GM19240 (cell line): ENCODE data around the gene GPS1.

Experiments
- DNase-seq: peaks from one replicate; pipeline ENCODE4 v3.0.0; 2011; ENCODE audit warnings: low spot score; ENCODE audit not compliant: insufficient read length

GPS1 gene

GRCh38 chr17:82014432-82014831, 37.3 kb upstream of the GPS1 start:
- DNase-seq: no peak

DNA sequence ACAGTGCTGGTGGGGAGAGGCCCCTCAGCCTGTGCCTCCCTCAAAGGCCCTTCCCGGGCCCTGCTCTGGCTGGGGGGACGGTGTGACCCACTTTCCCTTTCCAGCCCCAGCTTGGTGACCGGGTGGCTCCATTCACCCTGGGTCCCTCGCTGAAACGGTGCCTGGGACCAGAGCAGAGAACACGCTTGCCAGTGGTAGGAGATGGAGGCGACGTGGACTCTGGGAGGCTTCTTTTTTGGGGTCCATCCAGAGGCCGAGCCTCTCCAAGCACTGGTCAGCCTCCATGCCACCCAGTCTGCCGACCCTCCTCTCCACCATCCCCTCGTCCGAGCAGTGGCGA, 36.8 kb upstream of the GPS1 start:
- no peak for DNase-seq

GRCh38 chr17:82015311-82015971, 36.3 kb upstream of the GPS1 start:
- no peak for DNase-seq

- no peak for DNase-seq
Observed at GRCh38 chr17:82016061-82016874, 35.4 kb upstream of the GPS1 start.

GRCh38 chr17:82016875-82017459, 34.7 kb upstream of the GPS1 start:
- DNase-seq: no peak

DNA sequence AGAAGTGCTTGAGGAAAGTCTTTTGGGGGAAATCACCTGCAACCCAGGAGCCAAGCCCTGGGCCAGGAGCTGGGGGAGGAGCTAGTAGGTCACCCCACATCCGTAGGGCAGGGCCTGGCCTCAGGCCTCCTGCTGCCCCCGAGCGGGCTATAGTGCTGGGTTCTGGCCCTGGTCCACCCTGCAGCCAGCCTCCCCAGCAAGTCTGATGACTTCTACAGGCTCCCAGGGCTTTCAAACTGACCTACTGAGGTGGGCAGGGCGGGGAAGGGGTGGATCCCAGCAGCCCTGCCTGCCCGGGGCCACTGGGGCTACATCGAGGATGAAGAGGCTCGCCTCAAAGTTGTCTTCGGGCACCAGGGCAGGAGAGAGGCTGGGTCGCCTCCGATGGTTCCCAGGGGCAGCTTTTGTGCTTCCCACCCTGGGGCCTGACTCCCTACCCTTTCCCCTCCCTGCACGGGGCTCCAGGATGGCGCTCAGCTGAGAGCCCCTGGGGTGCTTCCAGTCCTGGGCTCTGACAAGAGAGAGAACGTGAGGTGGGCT, 34.0 kb upstream of the GPS1 start:
- no peak for DNase-seq

GRCh38 chr17:82018152-82018988, 33.3 kb upstream of the GPS1 start:
- no peak for DNase-seq

- no peak for DNase-seq
Observed at GRCh38 chr17:82018989-82019689, 32.6 kb upstream of the GPS1 start.

GRCh38 chr17:82019690-82020571, 31.8 kb upstream of the GPS1 start:
- DNase-seq: peak; percentile 66

GRCh38 chr17:82020572-82021106, 31.1 kb upstream of the GPS1 start:
- no peak for DNase-seq

- no peak for DNase-seq
Observed at GRCh38 chr17:82021107-82021899, 30.4 kb upstream of the GPS1 start.

- no peak for DNase-seq
Observed at GRCh38 chr17:82021900-82022309, 29.8 kb upstream of the GPS1 start.

GRCh38 chr17:82022310-82022980, 29.3 kb upstream of the GPS1 start, which contains the start of gene CENPX:
TSS of gene CENPX (minus strand) at chr17:82022878. CDS start at chr17:82022861, 17 bp downstream.
- no peak for DNase-seq

GRCh38 chr17:82022981-82023446, 28.7 kb upstream of the GPS1 start, which contains the start of gene LRRC45:
TSS of gene LRRC45 (plus strand) at chr17:82023305. CDS start at chr17:82023644, 339 bp downstream.
- DNase-seq: peak; percentile 99

DNA sequence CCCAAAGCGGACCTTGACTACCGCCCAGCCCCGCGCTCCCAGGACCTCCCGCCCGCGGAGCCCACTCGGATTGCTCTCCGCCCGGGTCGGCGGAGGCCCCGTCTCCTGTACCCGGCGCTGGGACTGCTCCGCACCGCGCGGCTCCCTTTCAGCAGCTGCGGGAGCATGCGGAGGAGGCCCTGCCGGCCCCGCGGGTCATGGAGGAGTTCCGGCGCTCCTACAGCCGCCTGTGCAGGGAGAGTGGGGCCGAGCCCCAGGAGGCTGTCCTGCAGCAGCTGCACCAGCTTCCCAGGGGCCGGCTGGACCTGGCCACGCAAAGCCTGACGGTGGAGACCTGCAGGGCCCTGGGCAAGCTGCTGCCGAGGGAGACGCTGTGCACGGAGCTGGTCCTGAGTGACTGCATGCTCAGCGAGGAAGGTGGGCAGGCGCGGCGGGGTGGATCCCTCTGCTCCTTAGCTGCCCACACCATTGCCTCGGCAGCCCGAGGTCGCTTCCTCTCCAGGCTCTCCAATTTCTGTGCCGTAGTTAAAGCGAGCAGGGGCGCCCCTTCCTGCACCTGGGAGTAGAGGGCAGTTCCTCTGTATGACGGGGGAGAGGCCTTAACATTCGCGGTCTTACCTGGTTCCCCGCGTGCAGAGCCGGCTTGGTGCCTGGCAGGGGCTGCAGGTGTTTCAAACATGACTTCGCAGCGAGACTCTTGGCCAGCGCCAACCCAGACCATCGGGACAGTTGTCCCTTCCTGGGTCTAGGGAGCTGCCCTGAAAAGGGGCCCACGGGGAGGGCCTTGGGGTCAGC, 28.1 kb upstream of the GPS1 start:
- no peak for DNase-seq

- no peak for DNase-seq
Observed at GRCh38 chr17:82024859-82025258, 26.8 kb upstream of the GPS1 start.
